ENCODE measurements around the gene HBG1. TPM values are rescaled to one million over a fixed set of nuclear protein-coding genes. Genes with fewer than 3 reads are reported as not detected.
"Not testable (repeated sequence)": the region's sequence is repeated elsewhere in the genome, so short reads cannot be mapped to it uniquely, and the experiment has no call there.

Gene HBG1
- total RNA-seq, 1 donor from 2014 or later, result not detected

- intact Hi-C loops (cut with micrococcal nuclease), result no loop called here
Measured at GRCh38 chr11:5277807-5278382, 28.2 kb upstream of the HBG1 start.

GRCh38 chr11:5276697-5277096 is 27.0 kb upstream of the HBG1 start:
- intact Hi-C loops (cut with micrococcal nuclease), result no loop called here

GRCh38 chr11:5275369-5276110 is 25.9 kb upstream of the HBG1 start:
- intact Hi-C loops (cut with micrococcal nuclease), result no loop called here

- intact Hi-C loops (cut with micrococcal nuclease), result no loop called here
Measured at GRCh38 chr11:5274395-5274794, 24.7 kb upstream of the HBG1 start.

- intact Hi-C loops (cut with micrococcal nuclease), result no loop called here
Measured at GRCh38 chr11:5272395-5273017, 22.8 kb upstream of the HBG1 start.

GRCh38 chr11:5269715-5270147 is 20.1 kb upstream of the HBG1 start, which contains the start of gene HBE1:
TSS of gene HBE1 (minus strand) at chr11:5269945. CDS start at chr11:5269890, 55 bp downstream.
- intact Hi-C loops (cut with micrococcal nuclease), result no loop called here

- intact Hi-C loops (cut with micrococcal nuclease), result no loop called here
Measured at GRCh38 chr11:5267033-5267563, 17.4 kb upstream of the HBG1 start.

- intact Hi-C loops (cut with micrococcal nuclease), result no loop called here
Measured at GRCh38 chr11:5266609-5267008, 17.0 kb upstream of the HBG1 start.

- intact Hi-C loops (cut with micrococcal nuclease), result no loop called here
Measured at GRCh38 chr11:5265832-5266231, 16.2 kb upstream of the HBG1 start.

- intact Hi-C loops (cut with micrococcal nuclease), result no loop called here
Measured at GRCh38 chr11:5258543-5259262, 9.0 kb upstream of the HBG1 start.

- intact Hi-C loops (cut with micrococcal nuclease), result no loop called here
Measured at GRCh38 chr11:5257296-5257695, 7.6 kb upstream of the HBG1 start.

GRCh38 chr11:5254646-5255413 is 5.2 kb upstream of the HBG1 start, which contains the start of gene HBG2:
TSS of gene HBG2 (minus strand) at chr11:5254781. CDS start at chr11:5254728, 53 bp downstream.
- intact Hi-C loops (cut with micrococcal nuclease), result not testable (repeated sequence)

- intact Hi-C loops (cut with micrococcal nuclease), result not testable (repeated sequence)
Measured at GRCh38 chr11:5254023-5254422, 4.4 kb upstream of the HBG1 start.

GRCh38 chr11:5253440-5253839 is 3.8 kb upstream of the HBG1 start:
- intact Hi-C loops (cut with micrococcal nuclease), result not testable (repeated sequence)

GRCh38 chr11:5252919-5253265 is 3.2 kb upstream of the HBG1 start:
- intact Hi-C loops (cut with micrococcal nuclease), result no loop called here

GRCh38 chr11:5252192-5252918 is 2.7 kb upstream of the HBG1 start:
- intact Hi-C loops (cut with micrococcal nuclease), result no loop called here

GRCh38 chr11:5251746-5252145 is 2.1 kb upstream of the HBG1 start:
- intact Hi-C loops (cut with micrococcal nuclease), result no loop called here

GRCh38 chr11:5250543-5251204 is 1.0 kb upstream of the HBG1 start:
- intact Hi-C loops (cut with micrococcal nuclease), result no loop called here

- intact Hi-C loops (cut with micrococcal nuclease), result not testable (repeated sequence)
Measured at GRCh38 chr11:5248498-5248897, 1.2 kb downstream of the HBG1 start.

Measured in T-helper 2 cell treated with Interferon-gamma antibody and Interleukin-4, amounts not matched to agents 100 ng/mL and 5 ng/mL, for 36 hours (primary cell).